KOPT-K1 (cell line): ENCODE measurements around the gene PEAK3.

Source experiments
- H3K27ac ChIP-seq: fragments of 200-600 bp; sonication (generic); 2 replicates; pipeline ENCODE4 v1.5.1; 2016; ENCODE audit warnings: antibody characterized with exemption, mild to moderate bottlenecking, low read depth, low read length; ENCODE audit not compliant: poor library complexity, severe bottlenecking
- H3K36me3 ChIP-seq: fragments of 200-600 bp; sonication (generic); 2 replicates; pipeline ENCODE4 v1.5.1; 2017; ENCODE audit warnings: antibody characterized with exemption, mild to moderate bottlenecking, low read length, moderate library complexity; ENCODE audit not compliant: insufficient read depth
- H3K9me3 ChIP-seq: fragments of 200-600 bp; sonication (generic); 2 replicates; pipeline ENCODE4 v1.5.1; 2017; ENCODE audit warnings: antibody characterized with exemption, low read length, mild to moderate bottlenecking; ENCODE audit not compliant: insufficient read depth, poor library complexity, severe bottlenecking

The PEAK3 gene

GRCh38 chr19:2271234-2272103, 10.5 kb downstream of the PEAK3 start:
- Histone ChIP-seq H3K36me3 (peaks cover 49% of the 10 kb centered on the region), H3K27ac (peak overlapping the region; percentile 87), H3K9me3 (no peaks in the 10 kb centered on the region)

DNA sequence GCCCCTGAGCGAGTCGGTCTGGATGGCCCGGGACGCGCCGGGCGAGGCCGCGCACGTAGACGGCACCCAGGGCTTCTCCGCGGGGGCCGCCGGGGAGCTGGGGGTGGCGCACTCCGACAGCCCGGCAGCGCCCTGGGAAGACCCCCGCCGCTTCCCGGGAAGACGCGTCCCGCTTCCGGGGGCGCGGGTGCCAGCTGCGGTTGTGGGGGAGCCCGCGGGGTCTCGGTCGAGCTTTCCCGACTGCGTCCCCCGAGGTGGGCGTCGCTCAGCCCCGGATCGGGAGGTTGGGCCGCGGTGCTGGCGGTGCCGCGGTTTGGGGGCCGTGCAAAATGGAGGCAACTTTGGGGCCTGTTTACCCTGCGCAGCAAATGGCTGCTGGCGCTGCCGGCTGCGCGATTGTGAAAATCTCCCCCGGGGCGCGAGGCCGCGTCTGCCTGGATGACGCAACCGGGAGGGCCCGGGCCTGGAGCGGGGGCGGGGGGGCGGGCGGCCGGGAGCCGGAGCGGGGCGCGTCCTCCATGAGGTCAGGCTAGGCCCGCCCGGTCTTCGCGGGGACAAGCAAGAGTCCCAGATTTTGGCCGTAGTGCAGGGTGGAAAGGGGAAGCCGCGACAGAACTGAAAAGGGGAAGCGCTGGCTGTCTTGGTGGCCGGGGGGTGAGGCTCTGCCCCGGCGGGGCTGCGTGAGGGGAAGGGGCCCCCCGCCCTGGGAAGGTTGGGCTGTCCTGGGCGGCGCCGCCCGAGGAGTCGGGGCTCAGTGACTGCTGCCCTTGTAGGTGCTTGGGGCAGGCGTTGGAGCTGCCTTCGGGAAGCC, 11.3 kb downstream of the PEAK3 start:
- Histone ChIP-seq H3K27ac (peak overlapping the region; percentile 87), H3K9me3 (no peaks in the 10 kb centered on the region), H3K36me3 (peaks cover 41% of the 10 kb centered on the region)

DNA sequence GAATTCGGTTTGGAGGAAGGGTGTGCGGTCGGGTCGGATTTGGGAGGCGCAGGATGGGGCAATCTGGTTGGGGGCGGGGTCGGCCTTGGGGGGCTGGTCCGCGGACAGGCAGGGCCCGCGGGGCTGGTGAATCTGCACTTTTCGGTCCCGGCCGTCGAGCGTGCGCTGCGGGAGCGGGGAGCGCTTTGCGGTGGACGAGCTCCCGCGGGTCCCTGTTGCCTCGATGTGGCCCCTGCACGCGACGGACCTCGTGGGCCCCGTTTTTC, 11.9 kb downstream of the PEAK3 start:
- Histone ChIP-seq H3K9me3 (no peaks in the 10 kb centered on the region), H3K27ac (peak overlapping the region; percentile 87), H3K36me3 (peaks cover 35% of the 10 kb centered on the region)

DNA sequence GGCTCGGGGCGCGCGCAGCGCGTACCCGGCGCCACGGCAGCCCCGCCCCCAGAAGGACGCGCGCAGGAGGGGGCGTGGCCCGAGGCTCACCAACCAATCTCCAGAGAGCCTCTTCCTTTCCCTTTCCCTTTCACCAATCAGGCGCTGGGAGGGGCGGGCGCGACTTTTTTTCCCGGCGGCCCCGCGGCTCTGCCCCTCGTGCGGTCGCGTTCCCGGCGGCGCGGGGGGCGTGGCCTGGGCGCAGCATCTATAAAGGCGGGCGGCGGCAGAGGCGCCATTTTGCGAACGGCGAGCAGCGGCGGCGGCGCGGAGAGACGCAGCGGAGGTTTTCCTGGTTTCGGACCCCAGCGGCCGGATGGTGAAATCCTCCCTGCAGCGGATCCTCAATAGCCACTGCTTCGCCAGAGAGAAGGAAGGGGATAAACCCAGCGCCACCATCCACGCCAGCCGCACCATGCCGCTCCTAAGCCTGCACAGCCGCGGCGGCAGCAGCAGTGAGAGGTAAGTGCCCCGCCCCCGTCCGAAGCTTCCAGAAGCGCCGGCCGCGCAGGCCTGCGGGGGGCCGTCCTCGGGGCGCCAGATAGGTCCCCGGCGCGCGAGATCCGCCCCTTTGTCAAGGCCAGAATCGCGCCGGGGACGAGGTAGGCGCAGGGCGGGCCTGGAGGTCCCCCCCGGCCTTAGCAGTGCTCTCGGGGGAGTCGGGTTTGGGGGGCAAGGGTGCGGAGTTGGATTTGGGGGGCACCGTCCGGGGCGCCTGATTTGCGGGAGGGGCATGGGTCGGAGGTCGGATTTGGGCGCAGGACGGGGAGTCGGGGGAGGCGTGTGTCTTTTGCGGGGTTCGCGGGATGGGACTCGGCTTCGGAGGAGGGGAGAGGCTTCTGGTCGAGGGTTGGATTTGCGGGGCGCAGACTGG, 12.5 kb downstream of the PEAK3 start:
- peaks cover 31% of the 10 kb centered on the region for H3K36me3 ChIP-seq
- no peaks in the 10 kb centered on the region for H3K9me3 ChIP-seq
- H3K27ac ChIP-seq = peak overlapping the region; percentile 87

- H3K27ac ChIP-seq = peak overlapping the region; percentile 57
- H3K36me3 ChIP-seq = peaks cover 25% of the 10 kb centered on the region
- H3K9me3 ChIP-seq = no peaks in the 10 kb centered on the region
Observed at GRCh38 chr19:2268861-2269243, 13.1 kb downstream of the PEAK3 start.

- peaks cover 25% of the 10 kb centered on the region for H3K36me3 ChIP-seq
- H3K9me3 ChIP-seq = no peaks in the 10 kb centered on the region
- peak overlapping the region; percentile 57 for H3K27ac ChIP-seq
Observed at GRCh38 chr19:2268480-2268830, 13.5 kb downstream of the PEAK3 start.

GRCh38 chr19:2266183-2266993, 15.6 kb downstream of the PEAK3 start:
- Histone ChIP-seq H3K36me3 (peaks cover 4% of the 10 kb centered on the region), H3K9me3 (no peaks in the 10 kb centered on the region), H3K27ac (no peak overlapping the region)

DNA sequence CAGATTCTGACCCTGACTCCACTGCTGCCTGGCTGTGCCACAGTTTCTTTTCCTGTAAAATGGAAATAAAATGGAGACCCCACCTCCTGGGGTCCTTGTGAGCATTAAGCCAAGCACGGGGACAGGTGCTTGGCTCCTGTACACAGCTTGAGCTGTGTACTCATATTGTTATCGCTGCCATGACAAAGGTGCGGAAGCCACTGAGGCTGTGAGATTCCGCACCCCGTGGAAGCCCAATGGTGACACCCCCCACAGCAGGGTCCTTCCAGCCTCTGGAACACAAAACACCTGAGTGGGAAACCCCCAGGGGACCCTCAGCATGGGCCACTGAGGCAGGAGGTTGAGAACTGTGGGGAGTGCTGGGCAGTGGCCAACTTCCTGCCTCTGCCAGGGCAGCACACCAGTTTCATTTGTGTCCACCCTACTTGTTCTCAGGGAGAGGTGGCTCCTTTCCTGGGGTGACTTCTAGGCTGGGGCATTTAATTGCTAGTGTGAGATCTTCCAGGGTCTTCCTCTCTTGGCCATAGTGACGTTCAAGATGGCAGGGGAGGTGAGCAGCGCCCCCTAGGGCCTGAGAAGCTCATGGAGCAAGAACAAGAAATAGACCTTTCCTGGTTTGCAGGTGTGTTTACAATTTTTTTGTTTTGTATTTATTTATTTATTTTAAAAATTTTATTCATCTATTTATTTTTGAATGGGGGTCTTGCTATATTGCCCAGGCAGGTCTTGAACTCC, 20.4 kb downstream of the PEAK3 start:
- Histone ChIP-seq H3K36me3 (no peaks in the 10 kb centered on the region), H3K27ac (no peak overlapping the region), H3K9me3 (no peaks in the 10 kb centered on the region)

DNA sequence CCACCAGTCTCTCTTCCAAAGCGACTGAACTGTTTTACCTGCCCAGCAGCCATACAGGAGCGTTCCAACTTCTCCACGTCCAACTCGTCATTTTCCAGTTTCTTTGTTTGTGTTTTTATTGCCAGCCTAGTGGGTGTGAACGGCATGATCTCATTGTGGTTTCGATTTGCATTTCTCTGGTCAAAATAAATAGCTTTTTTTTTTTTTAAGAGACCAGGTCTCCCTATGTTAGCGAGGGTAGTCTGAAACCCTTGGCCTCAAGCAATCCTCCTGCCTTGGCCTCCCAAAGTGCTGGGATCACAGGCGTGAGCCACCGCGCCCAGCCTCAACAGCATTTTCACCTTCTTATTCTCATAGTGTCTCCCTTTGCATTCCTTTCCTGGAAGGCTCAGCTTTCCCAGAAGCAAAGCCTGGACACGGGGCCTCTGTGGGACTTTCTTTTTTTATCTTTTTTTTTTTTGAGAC, 21.6 kb downstream of the PEAK3 start:
- no peak overlapping the region for H3K27ac ChIP-seq
- H3K9me3 ChIP-seq = no peaks in the 10 kb centered on the region
- H3K36me3 ChIP-seq = no peaks in the 10 kb centered on the region

DNA sequence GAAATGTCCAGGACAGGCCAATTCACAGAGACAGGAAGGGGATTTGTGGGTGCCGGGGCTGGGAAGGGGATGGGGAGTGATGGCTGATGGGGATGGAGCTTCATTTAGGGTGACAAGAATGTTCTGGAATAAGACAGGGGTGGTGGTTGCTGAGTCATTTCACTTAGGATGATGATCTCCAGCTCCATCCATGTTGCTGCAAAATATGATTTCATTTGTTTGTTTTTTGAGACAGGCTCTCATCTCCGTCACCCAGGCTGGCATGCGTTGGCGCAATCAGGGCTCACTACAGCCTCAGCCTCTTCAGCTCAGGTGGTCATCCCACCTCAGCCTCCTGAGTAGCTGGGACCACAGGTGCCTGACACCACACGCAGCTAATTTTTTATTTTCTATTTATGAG, 22.6 kb downstream of the PEAK3 start:
- Histone ChIP-seq H3K27ac (no peak overlapping the region), H3K36me3 (no peaks in the 10 kb centered on the region), H3K9me3 (no peaks in the 10 kb centered on the region)

DNA sequence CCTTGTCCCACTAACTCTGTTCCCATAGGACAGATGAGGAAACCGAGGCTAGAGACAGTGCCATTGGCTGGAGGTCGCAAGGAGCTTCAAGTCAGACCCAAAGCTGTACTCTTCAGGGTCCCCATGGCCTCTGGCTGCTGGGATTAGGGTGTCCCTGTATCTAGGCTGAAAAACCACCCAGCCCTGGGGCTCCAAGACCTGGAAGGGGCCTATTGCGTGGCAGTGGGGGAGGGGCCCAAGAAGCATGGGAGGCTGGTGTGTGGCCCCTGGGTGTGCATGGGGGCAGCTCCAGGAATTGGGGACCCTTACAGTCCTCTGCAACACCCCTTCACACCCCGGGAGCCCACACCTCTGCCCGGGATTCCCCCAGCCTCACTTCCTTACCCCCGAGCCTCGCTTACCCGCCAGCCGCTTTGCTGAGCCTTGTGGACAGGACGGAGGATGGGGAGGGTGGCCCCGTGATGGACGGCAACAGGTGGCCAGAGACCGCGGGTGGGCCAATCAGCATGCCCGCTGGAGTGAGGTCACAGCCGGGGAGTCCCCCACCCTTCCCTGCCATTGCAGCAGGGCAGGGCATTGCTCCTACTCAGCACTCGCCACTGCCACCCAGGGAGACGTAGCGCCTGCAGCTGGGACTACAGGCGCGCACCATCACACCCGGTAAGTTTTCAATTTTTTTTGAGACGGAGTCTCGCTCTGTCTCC, 25.8 kb downstream of the PEAK3 start, which contains the start of gene JSRP1:
Gene JSRP1 (minus strand): TSS at position 436 of the 704 bp plus-strand sequence. CDS start 1,103 bp downstream, outside the sequence.
- Histone ChIP-seq H3K36me3 (peaks cover 19% of the 10 kb centered on the region; the same call in 1 of the 2 replicates), H3K9me3 (no peaks in the 10 kb centered on the region), H3K27ac (peak within 1 kb of the TSS; percentile 77)

- no peak overlapping the region for H3K27ac ChIP-seq
- peaks cover 27% of the 10 kb centered on the region; the same call in 1 of the 2 replicates for H3K36me3 ChIP-seq
- H3K9me3 ChIP-seq = no peaks in the 10 kb centered on the region
Observed at GRCh38 chr19:2255112-2255845, 26.7 kb downstream of the PEAK3 start.
